BE2C (cell line): ENCODE measurements around the gene CRYBA1. TPM values are rescaled to one million over a fixed set of nuclear protein-coding genes. Genes with fewer than 3 reads are reported as not detected.
"Not testable (repeated sequence)": the region's sequence is repeated elsewhere in the genome, so short reads cannot be mapped to it uniquely, and the experiment has no call there.

ENCODE experiments used
- DNase-seq: peaks from one replicate; pipeline ENCODE4 v3.0.0-alpha.2; 2020
- H3K27me3 ChIP-seq: fragments of 250-450 bp; sonication (Bioruptor Pico); 2 replicates; pipeline ENCODE4 v1.5.1; 2020; ENCODE audit warnings: mild to moderate bottlenecking
- H3K36me3 ChIP-seq: fragments of 250-450 bp; sonication (Bioruptor Pico); 2 replicates; pipeline ENCODE4 v1.5.1; 2020; ENCODE audit warnings: mild to moderate bottlenecking
- H3K4me1 ChIP-seq: fragments of 250-450 bp; sonication (Bioruptor Pico); 2 replicates; pipeline ENCODE4 v1.5.1; 2020
- H3K4me3 ChIP-seq: 2 replicates; pipeline ENCODE4 v1.5.1; 2011; ENCODE audit warnings: low read depth, low read length
- H3K9me3 ChIP-seq: fragments of 250-450 bp; sonication (Bioruptor Pico); 2 replicates; pipeline ENCODE4 v1.5.1; 2020
- CTCF ChIP-seq: IDR thresholded peaks from 2 replicates; pipeline ENCODE4 v1.5.1; 2012; ENCODE audit warnings: mild to moderate bottlenecking, low read depth, low read length
- polyA plus RNA-seq: library from polyadenylated mRNA; unstranded; fragments of >200 nt; gene quantifications from one replicate; pipeline ENCODE4 v1.2.1, GENCODE V29; 2012; ENCODE audit warnings: low read depth, missing spikeins; ENCODE audit not compliant: insufficient read length, insufficient read depth

Gene CRYBA1
- not detected for polyA plus RNA-seq

GRCh38 chr17:29246628-29247027, at the start of gene CRYBA1:
Gene CRYBA1, plus strand, starts transcription at chr17:29246859. Its CDS starts 5 bp downstream, at chr17:29246864.
- Histone ChIP-seq H3K4me3 (no peak within 1 kb of the TSS), H3K4me1 (no peaks in the 10 kb centered on the region), H3K9me3 (no peaks in the 10 kb centered on the region), H3K27me3 (no peaks in the 10 kb centered on the region), H3K36me3 (no peaks in the 10 kb centered on the region)
- DNase-seq, result no peak
- TF ChIP-seq CTCF, result no peak

GRCh38 chr17:29197516-29198272, 49.0 kb upstream of the CRYBA1 start:
- no peaks in the 10 kb centered on the region for H3K9me3 ChIP-seq
- no peak for TF ChIP-seq CTCF
- DNase-seq, result no peak

GRCh38 chr17:29204068-29204804, 42.4 kb upstream of the CRYBA1 start:
- peak; percentile 33 for DNase-seq
- not testable (repeated sequence) for H3K4me1 ChIP-seq, H3K36me3 ChIP-seq, H3K9me3 ChIP-seq, H3K27me3 ChIP-seq
- peak overlapping the region; percentile 19; the same call in 1 of the 2 replicates for H3K4me3 ChIP-seq

More at GRCh38 chr17:29197516-29198272, 49.0 kb upstream of the CRYBA1 start:
- no peak overlapping the region for H3K4me3 ChIP-seq
- no peaks in the 10 kb centered on the region for H3K36me3 ChIP-seq
- no peaks in the 10 kb centered on the region for H3K27me3 ChIP-seq
- H3K4me1 ChIP-seq, result no peaks in the 10 kb centered on the region

GRCh38 chr17:29205047-29205446, 41.6 kb upstream of the CRYBA1 start:
- DNase-seq, result peak; percentile 9
- no peaks in the 10 kb centered on the region; the same call in 1 of the 2 replicates for H3K4me1 ChIP-seq
- H3K9me3 ChIP-seq, result no peaks in the 10 kb centered on the region
- no peak overlapping the region for H3K4me3 ChIP-seq
- TF ChIP-seq CTCF, result no peak
- no peaks in the 10 kb centered on the region for H3K36me3 ChIP-seq
- H3K27me3 ChIP-seq, result no peaks in the 10 kb centered on the region

- H3K9me3 ChIP-seq, result no peaks in the 10 kb centered on the region
- no peaks in the 10 kb centered on the region for H3K36me3 ChIP-seq
- no peak for TF ChIP-seq CTCF
- no peaks in the 10 kb centered on the region for H3K27me3 ChIP-seq
- no peak for DNase-seq
- no peaks in the 10 kb centered on the region; the same call in 1 of the 2 replicates for H3K4me1 ChIP-seq
- no peak overlapping the region for H3K4me3 ChIP-seq
Observed at GRCh38 chr17:29207975-29208374, 38.7 kb upstream of the CRYBA1 start.

- DNase-seq, result no peak
- no peak overlapping the region for H3K4me3 ChIP-seq
- no peaks in the 10 kb centered on the region for H3K27me3 ChIP-seq
- H3K9me3 ChIP-seq, result no peaks in the 10 kb centered on the region
- H3K36me3 ChIP-seq, result no peaks in the 10 kb centered on the region
- no peaks in the 10 kb centered on the region; the same call in 1 of the 2 replicates for H3K4me1 ChIP-seq
- TF ChIP-seq CTCF, result no peak
Observed at GRCh38 chr17:29209073-29209472, 37.6 kb upstream of the CRYBA1 start.
